Astrocyte (in vitro differentiated cells and primary cell): Measurements from ENCODE around the gene GPD2. TPM values are rescaled to one million over a fixed set of nuclear protein-coding genes. Genes with fewer than 3 reads are reported as not detected.

Source experiments
- DNase-seq: peaks from one replicate; pipeline ENCODE4 v3.0.0-alpha.2; 2010; ENCODE audit warnings: low read depth
- FAIRE-seq: peaks from 2 replicates; lab custom pipeline; 2011; peaks lifted over from hg19 to GRCh38; lab: Jason Lieb, UNC
- H2AFZ ChIP-seq: 2 replicates; pipeline ENCODE4 v1.6.0; 2012; ENCODE audit warnings: low read depth, low read length, inconsistent platforms
- H3K27ac ChIP-seq: 2 replicates; pipeline ENCODE4 v1.5.1; 2011; ENCODE audit warnings: low read depth, low read length, inconsistent platforms
- H3K27me3 ChIP-seq: 2 replicates; pipeline ENCODE4 v1.6.0; 2011; ENCODE audit warnings: low read length, inconsistent platforms; ENCODE audit not compliant: insufficient read depth
- H3K36me3 ChIP-seq: 2 replicates; pipeline ENCODE4 v1.5.1; 2011; ENCODE audit warnings: low read length, inconsistent platforms; ENCODE audit not compliant: insufficient read depth
- H3K4me1 ChIP-seq: 2 replicates; pipeline ENCODE4 v1.5.1; 2011; ENCODE audit warnings: low read length, inconsistent platforms; ENCODE audit not compliant: insufficient read depth
- H3K4me2 ChIP-seq: 2 replicates; pipeline ENCODE4 v1.6.0; 2012; ENCODE audit warnings: low read length, inconsistent platforms
- H3K4me3 ChIP-seq: 2 replicates; pipeline ENCODE4 v1.5.1; 2011; ENCODE audit warnings: low read depth, mild to moderate bottlenecking, low read length, inconsistent platforms; ENCODE audit not compliant: insufficient read depth
- H3K79me2 ChIP-seq: 2 replicates; pipeline ENCODE4 v1.6.0; 2012; ENCODE audit warnings: mild to moderate bottlenecking, low read length, inconsistent platforms; ENCODE audit not compliant: insufficient read depth
- H3K9ac ChIP-seq: 2 replicates; pipeline ENCODE4 v1.6.0; 2012; ENCODE audit warnings: mild to moderate bottlenecking, low read length, inconsistent platforms
- H3K9me3 ChIP-seq: 2 replicates; pipeline ENCODE4 v1.5.1; 2012; ENCODE audit warnings: low read depth, mild to moderate bottlenecking, low read length, inconsistent platforms; ENCODE audit not compliant: insufficient read depth
- H4K20me1 ChIP-seq: 2 replicates; pipeline ENCODE4 v1.6.0; 2012; ENCODE audit warnings: low read length, inconsistent platforms; ENCODE audit not compliant: insufficient read depth
- H3K27ac Mint-ChIP-seq: one replicate; pipeline ENCODE4 v1.8.0; 2021; ENCODE audit warnings: mild to moderate bottlenecking, mixed read lengths; ENCODE audit not compliant: unreplicated experiment
- H3K27me3 Mint-ChIP-seq: one replicate; pipeline ENCODE4 v1.8.0; 2021; ENCODE audit warnings: low read depth, mixed read lengths; ENCODE audit not compliant: unreplicated experiment
- H3K36me3 Mint-ChIP-seq: one replicate; pipeline ENCODE4 v1.8.0; 2021; ENCODE audit warnings: low read depth, mixed read lengths; ENCODE audit not compliant: unreplicated experiment
- H3K4me1 Mint-ChIP-seq: one replicate; pipeline ENCODE4 v1.8.0; 2021; ENCODE audit warnings: low read depth, mixed read lengths; ENCODE audit not compliant: unreplicated experiment
- H3K4me3 Mint-ChIP-seq: one replicate; pipeline ENCODE4 v1.8.0; 2021; ENCODE audit warnings: mild to moderate bottlenecking, moderate library complexity, mixed read lengths; ENCODE audit not compliant: unreplicated experiment
- H3K9me3 Mint-ChIP-seq: one replicate; pipeline ENCODE4 v1.8.0; 2021; ENCODE audit warnings: mild to moderate bottlenecking, mixed read lengths; ENCODE audit not compliant: unreplicated experiment
- EZH2 ChIP-seq: IDR thresholded peaks from 2 replicates; pipeline ENCODE4 v1.6.1; 2012; ENCODE audit warnings: mild to moderate bottlenecking, low read length, inconsistent platforms; ENCODE audit not compliant: insufficient read depth
- total RNA-seq: library from RNA; stranded (reverse); gene quantifications from 2 replicates; pipeline ENCODE4 v1.2.1, GENCODE V29; 2021
- TF ChIP-seq, protein P1 (sequence below): IDR thresholded peaks from 2 replicates; pipeline ENCODE4 v1.5.1; 2011; ENCODE audit warnings: low read depth, mild to moderate bottlenecking, inconsistent platforms, low read length, moderate library complexity; ENCODE audit not compliant: insufficient read depth

GPD2 gene
- total RNA-seq, 1 donor from 2014 or later = 29.0 TPM

GRCh38 chr2:156563994-156564753, 128.0 kb downstream of the GPD2 start:
- Histone ChIP-seq H3K4me3 (no peak overlapping the region), H3K9ac (no peak overlapping the region), H3K27me3 (no peaks in the 10 kb centered on the region), H2AFZ (no peak overlapping the region), H3K4me1 (peaks cover 17% of the 10 kb centered on the region), H4K20me1 (no peaks in the 10 kb centered on the region), H3K79me2 (no peaks in the 10 kb centered on the region), H3K9me3 (no peaks in the 10 kb centered on the region), H3K4me2 (no peak overlapping the region), H3K27ac (peak overlapping the region; percentile 65), H3K36me3 (no peaks in the 10 kb centered on the region)
- FAIRE-seq = no peak
- H3K9me3 Mint-ChIP-seq = no peaks in the 10 kb centered on the region
- no peaks in the 10 kb centered on the region for H3K27me3 Mint-ChIP-seq
- H3K36me3 Mint-ChIP-seq = no peaks in the 10 kb centered on the region
- H3K4me1 Mint-ChIP-seq = peaks cover 18% of the 10 kb centered on the region
- peak overlapping the region; percentile 29 for H3K27ac Mint-ChIP-seq
- TF ChIP-seq, protein P1, sequence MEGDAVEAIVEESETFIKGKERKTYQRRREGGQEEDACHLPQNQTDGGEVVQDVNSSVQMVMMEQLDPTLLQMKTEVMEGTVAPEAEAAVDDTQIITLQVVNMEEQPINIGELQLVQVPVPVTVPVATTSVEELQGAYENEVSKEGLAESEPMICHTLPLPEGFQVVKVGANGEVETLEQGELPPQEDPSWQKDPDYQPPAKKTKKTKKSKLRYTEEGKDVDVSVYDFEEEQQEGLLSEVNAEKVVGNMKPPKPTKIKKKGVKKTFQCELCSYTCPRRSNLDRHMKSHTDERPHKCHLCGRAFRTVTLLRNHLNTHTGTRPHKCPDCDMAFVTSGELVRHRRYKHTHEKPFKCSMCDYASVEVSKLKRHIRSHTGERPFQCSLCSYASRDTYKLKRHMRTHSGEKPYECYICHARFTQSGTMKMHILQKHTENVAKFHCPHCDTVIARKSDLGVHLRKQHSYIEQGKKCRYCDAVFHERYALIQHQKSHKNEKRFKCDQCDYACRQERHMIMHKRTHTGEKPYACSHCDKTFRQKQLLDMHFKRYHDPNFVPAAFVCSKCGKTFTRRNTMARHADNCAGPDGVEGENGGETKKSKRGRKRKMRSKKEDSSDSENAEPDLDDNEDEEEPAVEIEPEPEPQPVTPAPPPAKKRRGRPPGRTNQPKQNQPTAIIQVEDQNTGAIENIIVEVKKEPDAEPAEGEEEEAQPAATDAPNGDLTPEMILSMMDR = no peak
- no peak for TF ChIP-seq EZH2
- DNase-seq = no peak
- no peak overlapping the region for H3K4me3 Mint-ChIP-seq

GRCh38 chr2:156565066-156565710, 129.0 kb downstream of the GPD2 start:
- Histone ChIP-seq H2AFZ (no peak overlapping the region), H3K36me3 (peaks cover 4% of the 10 kb centered on the region), H3K4me1 (peaks cover 17% of the 10 kb centered on the region), H3K4me2 (peak overlapping the region; percentile 63), H4K20me1 (no peaks in the 10 kb centered on the region), H3K27me3 (no peaks in the 10 kb centered on the region), H3K9me3 (no peaks in the 10 kb centered on the region), H3K79me2 (no peaks in the 10 kb centered on the region), H3K27ac (peak overlapping the region; percentile 88), H3K4me3 (no peak overlapping the region), H3K9ac (peak overlapping the region; percentile 62)
- Mint-ChIP-seq H3K36me3 (no peaks in the 10 kb centered on the region), H3K4me3 (peak overlapping the region; percentile 71), H3K9me3 (no peaks in the 10 kb centered on the region), H3K27ac (peak overlapping the region; percentile 99), H3K4me1 (peaks cover 18% of the 10 kb centered on the region), H3K27me3 (no peaks in the 10 kb centered on the region)
- peak; percentile 98 for DNase-seq
- peak; percentile 93 for FAIRE-seq
- TF ChIP-seq EZH2 = no peak
- TF ChIP-seq, protein P1 = no peak
